GM18499 (cell line): ENCODE results near the gene COL4A4.
A peak's percentile ranks its signal among the peaks of the same experiment; 100 is the strongest.

Experiments
- ATAC-seq: cut with Tn5 transposase; IDR thresholded peaks from one replicate; pipeline ENCODE4 v1.9.1; 2021; ENCODE audit warnings: moderate number of reproducible peaks; ENCODE audit not compliant: insufficient read depth, unreplicated experiment

COL4A4 gene

GRCh38 chr2:227035711-227036367 lies 128.2 kb downstream of the COL4A4 start:
- ATAC-seq: no peak

GRCh38 chr2:227033471-227034148 lies 130.4 kb downstream of the COL4A4 start:
- ATAC-seq: peak; percentile 68

- no peak for ATAC-seq
These were observed 132.6 kb downstream of the COL4A4 start for GRCh38 chr2:227031379-227031778.

GRCh38 chr2:227030789-227031188 lies 133.2 kb downstream of the COL4A4 start:
- no peak for ATAC-seq

- no peak for ATAC-seq
These were observed 134.4 kb downstream of the COL4A4 start for GRCh38 chr2:227029426-227030105.

GRCh38 chr2:227025510-227025909 lies 138.5 kb downstream of the COL4A4 start:
- peak; percentile 96 for ATAC-seq

- ATAC-seq: no peak
These were observed 141.4 kb downstream of the COL4A4 start for GRCh38 chr2:227022608-227023007.

- ATAC-seq: no peak
These were observed 143.6 kb downstream of the COL4A4 start for GRCh38 chr2:227020416-227020815.

- no peak for ATAC-seq
These were observed 147.1 kb downstream of the COL4A4 start for GRCh38 chr2:227016894-227017293.

- no peak for ATAC-seq
These were observed 150.1 kb downstream of the COL4A4 start for GRCh38 chr2:227013881-227014280.

GRCh38 chr2:227013330-227013729 lies 150.7 kb downstream of the COL4A4 start:
- ATAC-seq: no peak

GRCh38 chr2:227010433-227010832 lies 153.6 kb downstream of the COL4A4 start:
- ATAC-seq: no peak

GRCh38 chr2:227007940-227008339 lies 156.1 kb downstream of the COL4A4 start:
- ATAC-seq: no peak

- no peak for ATAC-seq
These were observed 156.9 kb downstream of the COL4A4 start for GRCh38 chr2:227007148-227007547.

GRCh38 chr2:227006189-227006897 lies 157.7 kb downstream of the COL4A4 start:
- ATAC-seq: no peak

GRCh38 chr2:227004482-227004881 lies 159.5 kb downstream of the COL4A4 start:
- ATAC-seq: no peak

GRCh38 chr2:227000123-227000522 lies 163.9 kb downstream of the COL4A4 start:
- ATAC-seq: no peak

GRCh38 chr2:226999661-227000060 lies 164.3 kb downstream of the COL4A4 start:
- ATAC-seq: no peak

- ATAC-seq: no peak
These were observed 168.4 kb downstream of the COL4A4 start for GRCh38 chr2:226995625-226996041.

GRCh38 chr2:226994775-226995174 lies 169.2 kb downstream of the COL4A4 start:
- ATAC-seq: no peak

- no peak for ATAC-seq
These were observed 170.8 kb downstream of the COL4A4 start for GRCh38 chr2:226993171-226993570.
